Measurements from ENCODE around the gene FKBP2. TPM values are rescaled to one million over a fixed set of nuclear protein-coding genes. Genes with fewer than 3 reads are reported as not detected.
A peak's percentile ranks its signal among the peaks of the same experiment; 100 is the strongest.

Gene FKBP2
- total RNA-seq, 1 donor from 2014 or later = 30.6 TPM

DNA sequence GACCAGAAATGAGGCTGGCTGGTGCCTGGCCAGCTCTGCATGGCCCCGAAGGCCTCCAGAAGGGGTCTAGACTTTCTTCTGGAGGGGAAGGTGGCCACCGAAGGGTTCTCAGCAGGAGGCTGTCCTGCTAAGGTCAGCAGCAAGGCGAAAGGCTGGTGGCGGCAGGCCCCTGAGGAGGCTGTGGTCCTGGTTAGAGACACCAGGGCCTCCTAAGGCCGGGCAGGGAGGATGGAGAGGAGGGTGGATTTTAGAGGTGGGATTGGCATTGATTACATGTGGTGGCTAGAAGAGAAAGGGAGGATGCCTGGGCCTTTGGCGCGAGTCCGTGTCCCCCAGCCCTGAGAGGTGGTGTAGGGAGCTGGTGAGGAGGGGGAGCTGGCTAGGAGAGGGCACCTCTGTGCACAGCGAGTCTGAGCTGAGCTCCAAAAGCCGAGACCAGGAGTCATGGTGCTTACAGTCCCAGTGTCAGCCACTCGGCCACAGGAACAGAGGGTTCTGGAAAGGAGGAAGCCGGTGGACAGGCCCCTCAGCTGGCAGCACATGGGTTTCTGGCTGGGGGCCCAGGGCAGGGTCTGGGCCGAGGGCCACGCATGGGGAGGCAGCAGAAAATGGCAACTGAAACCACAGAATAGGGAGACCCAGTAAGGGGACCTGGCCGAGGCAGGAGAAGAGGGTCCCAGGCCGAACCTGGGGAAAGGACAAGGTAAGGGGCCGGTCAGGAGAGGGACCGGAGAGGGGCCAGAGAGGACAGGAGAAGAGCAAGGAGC is 31.9 kb upstream of the FKBP2 start:
- DNase-seq = peak; percentile 53
- intact Hi-C loops (cut with micrococcal nuclease) = no loop called here
- H3K4me3 Mint-ChIP-seq = peak overlapping the region; percentile 20
- H3K4me1 Mint-ChIP-seq = peaks cover 33% of the 10 kb centered on the region
- H3K27ac Mint-ChIP-seq = peak overlapping the region; percentile 92
- H3K27me3 Mint-ChIP-seq = no peaks in the 10 kb centered on the region
- H3K36me3 Mint-ChIP-seq (ENCODE audit: low read depth) = peaks cover 71% of the 10 kb centered on the region
- no peaks in the 10 kb centered on the region for H3K9me3 Mint-ChIP-seq

DNA sequence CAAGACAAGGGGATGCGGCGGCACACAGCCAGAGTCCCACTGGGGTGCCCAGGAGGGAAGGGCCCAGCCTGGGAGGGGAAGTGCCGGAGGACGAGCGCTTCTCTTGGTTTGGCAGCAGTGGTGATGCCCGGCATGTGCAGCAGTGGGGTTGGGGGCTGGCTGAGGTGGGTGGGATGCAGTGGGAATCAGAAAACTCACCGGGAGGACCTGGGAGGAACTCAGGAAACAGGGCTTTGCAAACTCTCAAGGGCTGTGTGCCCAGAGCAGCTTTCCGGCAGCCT is 31.4 kb upstream of the FKBP2 start:
- peaks cover 28% of the 10 kb centered on the region for H3K4me1 Mint-ChIP-seq
- H3K27me3 Mint-ChIP-seq = no peaks in the 10 kb centered on the region
- peaks cover 69% of the 10 kb centered on the region for H3K36me3 Mint-ChIP-seq (ENCODE audit: low read depth)
- H3K9me3 Mint-ChIP-seq = no peaks in the 10 kb centered on the region
- H3K4me3 Mint-ChIP-seq = no peak overlapping the region
- DNase-seq = no peak
- peak overlapping the region; percentile 45 for H3K27ac Mint-ChIP-seq
- intact Hi-C loops (cut with micrococcal nuclease) = no loop called here

DNA sequence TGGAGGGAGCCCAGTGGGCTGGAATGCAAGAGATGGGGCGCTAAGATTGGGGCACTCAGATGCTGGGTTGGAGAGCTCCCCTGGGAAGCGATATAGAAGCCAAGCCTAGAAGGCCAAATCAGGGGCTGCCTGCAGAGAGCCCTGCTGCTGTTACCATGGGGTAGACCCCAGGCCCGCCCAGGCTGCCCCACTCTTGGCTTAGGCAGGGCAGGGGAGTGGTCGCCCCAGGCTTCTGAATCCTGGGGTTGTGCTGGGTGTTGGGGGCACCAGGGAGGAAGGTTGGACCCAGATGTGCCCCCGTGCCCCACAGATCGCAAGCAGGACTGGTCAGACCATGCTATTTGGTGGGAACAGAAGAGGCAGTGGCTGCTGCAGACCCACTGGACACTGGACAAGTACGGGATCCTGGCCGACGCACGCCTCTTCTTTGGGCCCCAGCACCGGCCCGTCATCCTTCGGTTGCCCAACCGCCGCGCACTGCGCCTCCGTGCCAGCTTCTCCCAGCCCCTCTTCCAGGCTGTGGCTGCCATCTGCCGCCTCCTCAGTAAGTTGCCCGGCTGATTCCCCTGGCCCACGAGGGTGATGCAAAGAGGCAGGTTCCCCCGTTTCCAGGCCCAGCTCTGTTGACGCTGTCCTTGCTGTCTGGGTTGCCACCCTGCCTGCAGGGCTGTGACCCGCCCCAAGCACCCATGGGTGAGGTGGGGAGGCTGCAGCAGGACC is 30.4 kb upstream of the FKBP2 start:
- intact Hi-C loops (cut with micrococcal nuclease) = no loop called here
- no peak overlapping the region for H3K4me3 Mint-ChIP-seq
- no peaks in the 10 kb centered on the region for H3K9me3 Mint-ChIP-seq
- no peak for DNase-seq
- peak overlapping the region; percentile 34 for H3K27ac Mint-ChIP-seq
- H3K27me3 Mint-ChIP-seq = no peaks in the 10 kb centered on the region
- H3K4me1 Mint-ChIP-seq = peaks cover 29% of the 10 kb centered on the region
- peaks cover 74% of the 10 kb centered on the region for H3K36me3 Mint-ChIP-seq (ENCODE audit: low read depth)

DNA sequence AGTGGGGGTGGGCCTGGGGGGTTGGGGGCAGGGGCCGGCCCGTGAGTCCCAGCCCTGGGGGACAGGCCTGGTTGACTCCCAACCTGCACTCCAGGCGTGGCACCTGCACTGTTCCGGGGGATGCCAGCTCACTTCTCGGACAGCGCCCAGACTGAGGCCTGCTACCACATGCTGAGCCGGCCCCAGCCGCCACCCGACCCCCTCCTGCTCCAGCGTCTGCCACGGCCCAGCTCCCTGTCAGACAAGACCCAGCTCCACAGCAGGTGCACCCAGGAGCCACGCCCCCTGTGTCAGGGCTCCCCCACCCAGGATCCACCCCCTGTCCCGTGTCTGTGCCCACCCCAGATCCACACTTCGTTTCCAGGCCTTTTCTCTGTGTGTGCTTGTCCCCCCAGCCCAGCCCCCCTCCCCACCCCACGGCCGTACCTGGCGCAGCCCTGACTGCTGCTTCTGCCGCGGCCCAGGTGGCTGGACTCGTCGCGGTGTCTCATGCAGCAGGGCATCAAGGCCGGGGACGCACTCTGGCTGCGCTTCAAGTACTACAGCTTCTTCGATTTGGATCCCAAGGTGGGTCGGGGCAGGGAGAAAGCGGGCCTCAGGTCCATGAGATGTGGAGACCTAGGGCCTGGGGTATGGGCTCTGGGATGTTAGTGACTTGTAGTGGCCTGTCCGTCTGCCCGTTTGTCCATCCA is 29.6 kb upstream of the FKBP2 start:
- H3K4me1 Mint-ChIP-seq = peaks cover 25% of the 10 kb centered on the region
- peaks cover 69% of the 10 kb centered on the region for H3K36me3 Mint-ChIP-seq (ENCODE audit: low read depth)
- H3K4me3 Mint-ChIP-seq = no peak overlapping the region
- H3K27ac Mint-ChIP-seq = peak overlapping the region; percentile 6
- intact Hi-C loops (cut with micrococcal nuclease) = no loop called here
- no peak for DNase-seq
- no peaks in the 10 kb centered on the region for H3K27me3 Mint-ChIP-seq
- H3K9me3 Mint-ChIP-seq = no peaks in the 10 kb centered on the region

DNA sequence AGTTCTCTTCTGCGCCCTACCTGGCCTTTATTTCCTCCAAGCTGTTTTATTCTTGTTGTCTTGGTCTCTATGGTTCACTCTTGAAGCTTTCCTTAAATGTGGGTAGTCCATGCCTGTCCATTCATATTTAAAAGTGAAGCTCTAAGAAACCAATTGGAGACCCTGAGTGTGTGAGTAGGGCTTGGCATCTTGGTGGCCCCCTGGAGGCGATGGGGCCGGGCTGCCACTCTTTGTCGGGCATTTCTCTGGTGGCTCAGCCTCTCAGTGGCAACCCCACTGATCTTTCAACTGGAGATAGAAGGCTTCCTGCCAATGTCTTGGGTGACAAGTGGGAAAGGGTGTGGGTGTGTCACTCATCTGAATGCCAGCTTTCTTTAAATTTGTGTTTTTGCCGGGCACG is 24.0 kb upstream of the FKBP2 start:
- Mint-ChIP-seq H3K27me3 (no peaks in the 10 kb centered on the region), H3K27ac (no peak overlapping the region), H3K36me3 (ENCODE audit: low read depth) (peaks cover 60% of the 10 kb centered on the region), H3K4me1 (peaks cover 15% of the 10 kb centered on the region), H3K9me3 (no peaks in the 10 kb centered on the region), H3K4me3 (no peak overlapping the region)
- intact Hi-C loops (cut with micrococcal nuclease) = no loop called here
- no peak for DNase-seq

DNA sequence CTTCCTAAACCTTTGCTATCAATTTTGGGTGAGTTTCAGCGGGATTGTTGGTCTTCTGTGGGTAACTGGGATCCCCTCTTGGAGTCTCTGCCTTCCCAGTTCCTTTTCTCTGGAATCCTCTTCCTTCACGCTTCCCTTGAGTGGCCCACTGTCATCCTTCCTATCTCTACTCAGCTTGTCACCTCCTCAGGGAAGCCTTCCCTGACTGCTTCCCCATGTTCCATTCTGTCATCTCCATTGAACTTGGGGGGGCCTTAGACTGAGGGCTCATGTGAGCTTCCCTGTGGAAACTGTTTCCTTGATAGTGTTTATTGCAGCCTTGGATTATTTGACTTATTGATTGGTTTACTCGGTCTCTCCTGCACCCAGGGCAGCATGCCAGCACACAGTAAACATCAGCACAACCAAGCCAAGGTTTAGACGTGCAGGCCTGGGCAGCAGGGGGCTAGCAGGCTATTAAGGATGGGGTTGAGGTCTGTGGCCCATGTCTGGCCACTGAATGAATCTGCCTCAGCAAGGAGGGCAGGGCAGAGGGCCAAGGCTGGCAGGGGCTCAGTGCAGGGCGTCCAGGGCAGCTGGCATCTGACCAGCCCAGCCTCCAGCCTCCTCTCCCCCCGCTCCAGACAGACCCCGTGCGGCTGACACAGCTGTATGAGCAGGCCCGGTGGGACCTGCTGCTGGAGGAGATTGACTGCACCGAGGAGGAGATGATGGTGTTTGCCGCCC is 22.1 kb upstream of the FKBP2 start:
- peak overlapping the region; percentile 36 for H3K27ac Mint-ChIP-seq
- H3K27me3 Mint-ChIP-seq = no peaks in the 10 kb centered on the region
- peaks cover 51% of the 10 kb centered on the region for H3K36me3 Mint-ChIP-seq (ENCODE audit: low read depth)

GRCh38 chr11:64219354-64219684 is 21.6 kb upstream of the FKBP2 start:
- Mint-ChIP-seq H3K27ac (no peak overlapping the region), H3K36me3 (ENCODE audit: low read depth) (peaks cover 52% of the 10 kb centered on the region), H3K27me3 (no peaks in the 10 kb centered on the region), H3K4me3 (no peak overlapping the region), H3K4me1 (peaks cover 8% of the 10 kb centered on the region), H3K9me3 (no peaks in the 10 kb centered on the region)
- no peak for DNase-seq
- intact Hi-C loops (cut with micrococcal nuclease) = no loop called here

More for the DNA sequence above, 22.1 kb upstream of the FKBP2 start:
- intact Hi-C loops (cut with micrococcal nuclease) = no loop called here
- Mint-ChIP-seq H3K9me3 (no peaks in the 10 kb centered on the region), H3K4me1 (peaks cover 9% of the 10 kb centered on the region), H3K4me3 (no peak overlapping the region)
- DNase-seq = no peak

- H3K4me3 Mint-ChIP-seq = no peak overlapping the region
These were observed 21.1 kb upstream of the FKBP2 start for GRCh38 chr11:64219755-64220154.

GRCh38 chr11:64220271-64220670 is 20.6 kb upstream of the FKBP2 start:
- intact Hi-C loops (cut with micrococcal nuclease) = no loop called here
- Mint-ChIP-seq H3K4me3 (no peak overlapping the region), H3K4me1 (peaks cover 8% of the 10 kb centered on the region), H3K36me3 (ENCODE audit: low read depth) (peaks cover 47% of the 10 kb centered on the region), H3K27me3 (no peaks in the 10 kb centered on the region), H3K9me3 (no peaks in the 10 kb centered on the region), H3K27ac (no peak overlapping the region)
- no peak for DNase-seq

More at GRCh38 chr11:64219755-64220154, 21.1 kb upstream of the FKBP2 start:
- Mint-ChIP-seq H3K36me3 (ENCODE audit: low read depth) (peaks cover 49% of the 10 kb centered on the region), H3K9me3 (no peaks in the 10 kb centered on the region), H3K27ac (no peak overlapping the region), H3K27me3 (no peaks in the 10 kb centered on the region), H3K4me1 (peaks cover 8% of the 10 kb centered on the region)
- DNase-seq = no peak
- intact Hi-C loops (cut with micrococcal nuclease) = no loop called here

DNA sequence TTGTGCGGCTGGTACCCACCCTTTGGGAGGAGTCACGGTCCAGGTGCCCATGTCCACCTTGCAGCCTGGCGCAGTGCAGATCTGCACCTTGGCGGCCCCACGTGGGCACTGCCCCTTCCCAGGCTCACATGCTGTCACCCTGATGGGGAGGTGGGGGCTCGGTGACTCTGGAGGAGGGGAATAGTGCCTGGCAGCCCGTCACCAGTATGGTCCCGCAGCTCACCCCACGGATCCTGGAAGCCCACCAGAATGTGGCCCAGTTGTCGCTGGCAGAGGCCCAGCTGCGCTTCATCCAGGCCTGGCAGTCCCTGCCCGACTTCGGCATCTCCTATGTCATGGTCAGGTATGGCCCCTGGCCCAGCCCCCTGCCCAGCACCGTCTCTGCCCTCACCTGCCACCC is 20.1 kb upstream of the FKBP2 start:
- no peak overlapping the region for H3K27ac Mint-ChIP-seq
- intact Hi-C loops (cut with micrococcal nuclease) = no loop called here
- no peak overlapping the region for H3K4me3 Mint-ChIP-seq
- peaks cover 46% of the 10 kb centered on the region for H3K36me3 Mint-ChIP-seq (ENCODE audit: low read depth)
- peaks cover 9% of the 10 kb centered on the region for H3K4me1 Mint-ChIP-seq
- DNase-seq = no peak
- no peaks in the 10 kb centered on the region for H3K9me3 Mint-ChIP-seq
- no peaks in the 10 kb centered on the region for H3K27me3 Mint-ChIP-seq

DNA sequence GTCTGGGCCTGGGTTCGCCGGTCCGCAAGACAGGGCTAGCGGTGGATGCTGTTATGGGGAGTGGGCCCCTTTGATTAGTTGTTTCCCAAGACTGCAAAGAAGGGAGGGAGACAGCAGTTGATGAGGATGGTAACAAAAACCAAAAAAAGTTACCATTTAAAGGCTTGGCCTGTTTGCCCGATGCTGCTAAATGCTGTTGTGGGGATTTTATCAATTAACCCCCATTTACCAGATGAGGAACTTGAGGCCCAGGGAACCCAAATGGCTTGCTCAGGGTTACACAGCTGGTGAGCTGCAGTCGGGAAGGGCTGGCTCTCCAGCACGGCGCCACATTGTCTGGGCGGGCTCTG is 18.3 kb upstream of the FKBP2 start:
- Mint-ChIP-seq H3K4me3 (no peak overlapping the region), H3K9me3 (no peaks in the 10 kb centered on the region), H3K36me3 (ENCODE audit: low read depth) (peaks cover 37% of the 10 kb centered on the region), H3K27ac (no peak overlapping the region), H3K27me3 (no peaks in the 10 kb centered on the region), H3K4me1 (peaks cover 14% of the 10 kb centered on the region)
- DNase-seq = no peak
- intact Hi-C loops (cut with micrococcal nuclease) = no loop called here

DNA sequence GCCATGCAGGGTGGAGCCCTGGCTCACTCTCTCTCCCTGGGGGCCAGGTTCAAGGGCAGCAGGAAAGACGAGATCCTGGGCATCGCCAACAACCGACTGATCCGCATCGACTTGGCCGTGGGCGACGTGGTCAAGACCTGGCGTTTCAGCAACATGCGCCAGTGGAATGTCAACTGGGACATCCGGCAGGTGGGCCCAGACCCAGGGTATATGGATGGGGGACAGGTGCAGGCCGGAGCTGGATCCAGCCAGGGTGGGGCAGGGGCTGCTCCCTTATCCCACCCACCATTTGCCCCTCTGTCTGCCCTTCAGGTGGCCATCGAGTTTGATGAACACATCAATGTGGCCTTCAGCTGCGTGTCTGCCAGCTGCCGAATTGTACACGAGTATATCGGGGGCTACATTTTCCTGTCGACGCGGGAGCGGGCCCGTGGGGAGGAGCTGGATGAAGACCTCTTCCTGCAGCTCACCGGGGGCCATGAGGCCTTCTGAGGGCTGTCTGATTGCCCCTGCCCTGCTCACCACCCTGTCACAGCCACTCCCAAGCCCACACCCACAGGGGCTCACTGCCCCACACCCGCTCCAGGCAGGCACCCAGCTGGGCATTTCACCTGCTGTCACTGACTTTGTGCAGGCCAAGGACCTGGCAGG is 17.8 kb upstream of the FKBP2 start:
- Mint-ChIP-seq H3K4me3 (no peak overlapping the region), H3K27me3 (no peaks in the 10 kb centered on the region), H3K9me3 (no peaks in the 10 kb centered on the region), H3K4me1 (peaks cover 16% of the 10 kb centered on the region), H3K36me3 (ENCODE audit: low read depth) (peaks cover 35% of the 10 kb centered on the region), H3K27ac (no peak overlapping the region)
- intact Hi-C loops (cut with micrococcal nuclease) = no loop called here
- DNase-seq = no peak

- Mint-ChIP-seq H3K9me3 (no peaks in the 10 kb centered on the region), H3K27me3 (no peaks in the 10 kb centered on the region), H3K4me3 (peak overlapping the region; percentile 91), H3K36me3 (ENCODE audit: low read depth) (peaks cover 25% of the 10 kb centered on the region), H3K4me1 (peaks cover 21% of the 10 kb centered on the region), H3K27ac (peak overlapping the region; percentile 86)
- intact Hi-C loops (cut with micrococcal nuclease) = no loop called here
- no peak for DNase-seq
These were observed 16.6 kb upstream of the FKBP2 start for GRCh38 chr11:64224151-64224890.
